ENCODE data around the gene APCDD1L. TPM values are rescaled to one million over a fixed set of nuclear protein-coding genes. Genes with fewer than 3 reads are reported as not detected.

APCDD1L gene
- total RNA-seq, 1 experiment from 2014 or later = 2.4 TPM

GRCh38 chr20:58461899-58462298 is 53.3 kb downstream of the APCDD1L start:
- Mint-ChIP-seq H3K4me3 (no peak overlapping the region), H3K36me3 (peaks cover 5% of the 10 kb centered on the region; the same call in 1 of the 2 replicates), H3K4me1 (peaks cover 6% of the 10 kb centered on the region), H3K27me3 (ENCODE audit: low read depth) (no peaks in the 10 kb centered on the region), H3K27ac (no peak overlapping the region; the same call in 1 of the 2 replicates), H3K9me3 (peaks cover 7% of the 10 kb centered on the region)
- TF ChIP-seq ZNF138 (CRISPR knock-in tag; conservative IDR thresholded peaks at IDR 0.05) (no peak), CREM (CRISPR knock-in tag; IDR thresholded peaks at IDR 0.05) (no peak), AFF4 (CRISPR knock-in tag; IDR thresholded peaks at IDR 0.05; ENCODE audit: borderline replicate concordance) (no peak), ARID4B (CRISPR knock-in tag; IDR thresholded peaks at IDR 0.05; ENCODE audit: borderline replicate concordance) (no peak)
- ATAC-seq (no peak), DNase-seq (ENCODE audit: low spot score) (no peak)
- CTCF ChIA-PET = interaction anchor here (1.6 kb wide), 1 partner anchor 20 kb away, joined by 9 read pairs; no protein-coding TSS in a partner anchor
- POLR2A ChIA-PET = no interaction called here

- Mint-ChIP-seq H3K9me3 (peaks cover 7% of the 10 kb centered on the region), H3K36me3 (peaks cover 5% of the 10 kb centered on the region; the same call in 1 of the 2 replicates), H3K27me3 (ENCODE audit: low read depth) (no peaks in the 10 kb centered on the region), H3K4me3 (no peak overlapping the region), H3K4me1 (peaks cover 6% of the 10 kb centered on the region), H3K27ac (no peak overlapping the region)
- TF ChIP-seq JAZF1 (CRISPR knock-in tag; IDR thresholded peaks at IDR 0.05) = no peak
- TF ChIP-seq RORB (CRISPR knock-in tag; IDR thresholded peaks at IDR 0.05) = no peak
- no peak for TF ChIP-seq FOXP4 (CRISPR knock-in tag; IDR thresholded peaks at IDR 0.05)
- no peak for TF ChIP-seq ERG (CRISPR knock-in tag; IDR thresholded peaks at IDR 0.05)
- TF ChIP-seq TEAD1 (CRISPR knock-in tag; IDR thresholded peaks at IDR 0.05) = no peak
- no peak for TF ChIP-seq ZNF671 (CRISPR knock-in tag; IDR thresholded peaks at IDR 0.05)
- no peak for TF ChIP-seq SMAD3 (CRISPR knock-in tag; IDR thresholded peaks at IDR 0.05; ENCODE audit: borderline replicate concordance)
- no peak for TF ChIP-seq TCF7 (CRISPR knock-in tag; IDR thresholded peaks at IDR 0.05; ENCODE audit: low read depth)
- no peak for TF ChIP-seq CREM (CRISPR knock-in tag; IDR thresholded peaks at IDR 0.05)
- no peak for TF ChIP-seq MAX (CRISPR knock-in tag; IDR thresholded peaks at IDR 0.05)
- no peak for TF ChIP-seq ZNF281 (CRISPR knock-in tag; IDR thresholded peaks at IDR 0.05)
- TF ChIP-seq ZNF219 (CRISPR knock-in tag; IDR thresholded peaks at IDR 0.05; ENCODE audit: borderline replicate concordance) = no peak
- TF ChIP-seq USF1 (CRISPR knock-in tag; IDR thresholded peaks at IDR 0.05) = no peak
- TF ChIP-seq GABPB1 (CRISPR knock-in tag; IDR thresholded peaks at IDR 0.05) = no peak
- no peak for TF ChIP-seq GTF2I (CRISPR knock-in tag; conservative IDR thresholded peaks at IDR 0.05)
- CTCF ChIA-PET = interaction anchor here (1.6 kb wide), 1 partner anchor 21 kb away, joined by 9 read pairs; no protein-coding TSS in a partner anchor
- POLR2A ChIA-PET = no interaction called here
- ATAC-seq = no peak
- no peak for DNase-seq (ENCODE audit: low spot score)
Measured at GRCh38 chr20:58461104-58461503, 54.1 kb downstream of the APCDD1L start.
